SK-N-MC (cell line): ENCODE results near the gene RBBP5.

Experiments
- DNase-seq: peaks from one replicate; pipeline ENCODE4 v3.0.0-alpha.2; 2011; ENCODE audit warnings: low read depth, low spot score
- H3K27ac ChIP-seq: fragments of 200-600 bp; sonication (generic); 2 replicates; pipeline ENCODE4 v1.5.1; 2016; ENCODE audit warnings: mixed run types
- H3K36me3 ChIP-seq: fragments of 200-600 bp; sonication (generic); 2 replicates; pipeline ENCODE4 v1.6.1; 2017; ENCODE audit warnings: antibody characterized with exemption, low read length, mixed read lengths; ENCODE audit not compliant: insufficient read depth
- H3K4me3 ChIP-seq: fragments of 200-600 bp; sonication (generic); 2 replicates; pipeline ENCODE4 v1.5.1; 2016
- H3K9ac ChIP-seq: fragments of 200-600 bp; sonication (generic); 2 replicates; pipeline ENCODE4 v1.8.0; 2017; ENCODE audit warnings: mixed run types, mixed read lengths; ENCODE audit not compliant: insufficient read length
- H3K9me3 ChIP-seq: fragments of 200-600 bp; sonication (generic); 2 replicates; pipeline ENCODE4 v1.6.1; 2017; ENCODE audit warnings: low read depth, mild to moderate bottlenecking, antibody characterized with exemption, low read length, moderate library complexity, mixed read lengths
- EZH2 ChIP-seq: fragments of 200-600 bp; sonication (generic); IDR thresholded peaks from one replicate; pipeline ENCODE4 v1.6.1; 2017; ENCODE audit warnings: antibody characterized with exemption
- FOXP2 ChIP-seq: optimal IDR thresholded peaks from 2 replicates; pipeline ENCODE3; 2011; ENCODE audit warnings: mild to moderate bottlenecking, moderate library complexity; ENCODE audit not compliant: insufficient read depth; ENCODE audit errors: extremely low read length, control extremely low read depth
- POLR2AphosphoS5 ChIP-seq: IDR thresholded peaks from 2 replicates; pipeline ENCODE4 v1.6.1; 2012; ENCODE audit warnings: mild to moderate bottlenecking, low read depth, low read length, borderline replicate concordance

The RBBP5 gene

GRCh38 chr1:205072286-205072685 is 49.5 kb downstream of the RBBP5 start:
- TF ChIP-seq FOXP2 (no peak), EZH2 (no peak), POLR2AphosphoS5 (no peak)
- H3K9me3 ChIP-seq = no peaks in the 10 kb centered on the region
- no peak for DNase-seq
- H3K27ac ChIP-seq = no peak overlapping the region
- no peak overlapping the region for H3K9ac ChIP-seq
- no peak overlapping the region for H3K4me3 ChIP-seq
- H3K36me3 ChIP-seq = no peaks in the 10 kb centered on the region

DNA sequence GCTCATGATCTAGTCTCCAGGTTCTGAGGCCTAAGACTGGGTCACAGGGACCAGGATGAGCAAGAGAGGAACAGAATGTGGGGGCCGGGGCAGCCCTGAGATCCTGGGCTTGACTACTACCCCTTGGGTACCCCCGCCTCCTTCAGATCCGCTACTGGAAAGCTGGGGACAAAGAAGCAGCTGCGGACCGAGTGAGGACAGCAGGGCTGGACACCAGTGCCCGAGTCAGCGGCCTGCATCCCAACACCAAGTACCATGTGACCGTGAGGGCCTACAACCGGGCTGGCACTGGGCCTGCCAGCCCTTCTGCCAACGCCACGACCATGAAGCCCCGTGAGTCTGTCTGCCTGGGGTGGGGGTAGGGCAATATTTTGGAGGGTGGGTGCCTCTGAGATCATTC is 50.0 kb downstream of the RBBP5 start:
- no peak for DNase-seq
- Histone ChIP-seq H3K4me3 (no peak overlapping the region), H3K36me3 (no peaks in the 10 kb centered on the region), H3K9ac (no peak overlapping the region), H3K27ac (no peak overlapping the region), H3K9me3 (no peaks in the 10 kb centered on the region)
- TF ChIP-seq FOXP2 (no peak), EZH2 (no peak), POLR2AphosphoS5 (no peak)

DNA sequence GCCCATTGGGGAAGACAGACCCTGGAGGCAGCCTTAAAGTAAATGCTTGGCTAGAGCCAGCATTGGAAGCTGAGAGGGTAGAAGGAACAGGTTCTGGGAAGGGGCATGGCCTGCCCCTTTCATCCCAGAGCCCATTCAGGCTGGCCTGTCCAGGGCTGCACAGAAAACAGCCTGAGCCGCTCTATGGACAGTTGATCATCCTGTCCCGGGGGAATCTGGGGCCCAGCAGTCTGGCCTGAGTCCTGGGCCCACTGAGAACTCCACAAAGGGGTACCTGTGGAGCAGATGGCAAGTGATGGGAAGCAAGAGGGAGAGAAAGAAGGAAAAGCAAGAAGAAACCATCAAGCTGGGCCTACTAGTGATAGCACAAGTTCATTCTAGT is 50.8 kb downstream of the RBBP5 start:
- Histone ChIP-seq H3K36me3 (no peaks in the 10 kb centered on the region), H3K4me3 (no peak overlapping the region), H3K9ac (no peak overlapping the region), H3K27ac (no peak overlapping the region), H3K9me3 (no peaks in the 10 kb centered on the region)
- TF ChIP-seq EZH2 (no peak), POLR2AphosphoS5 (no peak), FOXP2 (no peak)
- DNase-seq = no peak

DNA sequence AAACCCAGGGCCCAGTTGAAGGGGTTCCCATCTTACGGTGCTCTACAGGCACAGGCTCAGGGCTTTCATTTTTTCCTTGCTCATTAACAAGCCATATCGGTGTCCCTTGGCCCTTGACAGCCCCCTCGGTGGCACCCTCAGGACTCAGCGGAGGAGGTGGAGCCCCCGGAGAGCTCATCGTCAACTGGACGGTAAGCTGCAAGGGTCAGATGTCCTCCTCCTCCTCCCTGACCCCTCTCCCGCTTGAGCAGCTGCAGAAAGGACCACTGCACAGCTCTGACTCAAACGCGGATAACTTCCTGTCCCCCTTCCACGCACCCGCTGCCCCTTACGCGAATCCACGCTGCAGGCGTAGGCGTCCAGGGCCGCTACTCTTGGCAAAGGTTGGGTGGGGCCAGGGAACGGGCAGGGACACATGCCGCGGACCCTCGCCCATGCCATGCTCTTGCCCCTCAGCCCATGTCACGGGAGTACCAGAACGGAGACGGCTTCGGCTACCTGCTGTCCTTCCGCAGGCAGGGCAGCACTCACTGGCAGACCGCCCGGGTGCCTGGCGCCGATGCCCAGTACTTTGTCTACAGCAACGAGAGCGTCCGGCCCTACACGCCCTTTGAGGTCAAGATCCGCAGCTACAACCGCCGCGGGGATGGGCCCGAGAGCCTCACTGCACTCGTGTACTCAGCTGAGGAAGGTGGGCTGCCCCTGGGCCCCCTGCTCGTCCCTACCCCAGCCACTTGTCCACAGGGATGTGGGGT is 52.2 kb downstream of the RBBP5 start:
- no peak for DNase-seq
- Histone ChIP-seq H3K36me3 (no peaks in the 10 kb centered on the region), H3K9ac (no peak overlapping the region), H3K9me3 (no peaks in the 10 kb centered on the region), H3K4me3 (no peak overlapping the region), H3K27ac (no peak overlapping the region)
- no peak for TF ChIP-seq POLR2AphosphoS5
- TF ChIP-seq EZH2 = no peak
- no peak for TF ChIP-seq FOXP2

GRCh38 chr1:205068457-205069040 is 53.2 kb downstream of the RBBP5 start:
- no peaks in the 10 kb centered on the region for H3K9me3 ChIP-seq
- no peak for TF ChIP-seq FOXP2
- no peaks in the 10 kb centered on the region for H3K36me3 ChIP-seq
- H3K27ac ChIP-seq = no peak overlapping the region
- no peak for DNase-seq
- no peak overlapping the region for H3K9ac ChIP-seq
- H3K4me3 ChIP-seq = no peak overlapping the region

- Histone ChIP-seq H3K27ac (no peak overlapping the region), H3K9ac (no peak overlapping the region), H3K36me3 (no peaks in the 10 kb centered on the region), H3K4me3 (no peak overlapping the region), H3K9me3 (no peaks in the 10 kb centered on the region)
- TF ChIP-seq FOXP2 (no peak), EZH2 (no peak), POLR2AphosphoS5 (no peak)
- DNase-seq = no peak
These were observed 53.8 kb downstream of the RBBP5 start for GRCh38 chr1:205068001-205068400.

GRCh38 chr1:205067031-205067430 is 54.7 kb downstream of the RBBP5 start:
- Histone ChIP-seq H3K9me3 (no peaks in the 10 kb centered on the region), H3K9ac (no peak overlapping the region), H3K27ac (no peak overlapping the region), H3K36me3 (no peaks in the 10 kb centered on the region), H3K4me3 (no peak overlapping the region)
- DNase-seq = no peak
- TF ChIP-seq EZH2 (no peak), POLR2AphosphoS5 (no peak), FOXP2 (no peak)

- Histone ChIP-seq H3K9me3 (no peaks in the 10 kb centered on the region), H3K4me3 (no peak overlapping the region), H3K9ac (no peak overlapping the region), H3K36me3 (no peaks in the 10 kb centered on the region), H3K27ac (no peak overlapping the region)
- no peak for DNase-seq
- TF ChIP-seq EZH2 (no peak), FOXP2 (no peak), POLR2AphosphoS5 (no peak)
These were observed 55.5 kb downstream of the RBBP5 start for GRCh38 chr1:205066141-205066818.

DNA sequence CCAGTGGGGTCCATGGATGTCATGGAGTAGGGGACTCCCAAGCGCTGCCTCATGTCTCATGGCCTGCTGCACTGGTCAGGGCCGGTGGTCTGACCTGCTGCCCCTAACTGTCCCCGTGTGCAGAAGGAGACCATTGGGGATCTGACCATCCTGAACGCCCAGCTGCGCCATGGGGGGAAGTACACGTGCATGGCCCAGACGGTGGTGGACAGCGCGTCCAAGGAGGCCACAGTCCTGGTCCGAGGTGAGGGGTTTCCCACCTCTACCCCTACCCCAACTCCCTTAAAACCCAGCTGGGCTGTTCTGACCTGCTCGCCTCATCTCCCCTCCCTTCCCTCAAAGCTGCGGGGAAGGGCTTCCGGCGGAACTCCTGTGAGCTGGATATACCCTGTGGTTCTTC is 56.1 kb downstream of the RBBP5 start:
- DNase-seq = no peak
- Histone ChIP-seq H3K36me3 (no peaks in the 10 kb centered on the region), H3K9ac (no peak overlapping the region), H3K4me3 (no peak overlapping the region), H3K9me3 (no peaks in the 10 kb centered on the region), H3K27ac (no peak overlapping the region)
- no peak for TF ChIP-seq EZH2
